Spleen (tissue), 11 donors: ENCODE data around the gene DAB2IP. TPM values are rescaled to one million over a fixed set of nuclear protein-coding genes. Genes with fewer than 3 reads are reported as not detected.
A peak's percentile ranks its signal among the peaks of the same experiment; 100 is the strongest.

Experiments used
- DNase-seq: peaks from one replicate; pipeline ENCODE4 v3.0.0-alpha.2; 2020
- H3K27ac ChIP-seq, 8 donors: fragments of 200-600 bp; sonication (generic) in 7 of 8; 1 replicate in 4 of 8; 2 replicates in 4 of 8; pipeline versions ENCODE4 v1.5.0 to v1.8.0; 2016 to 2021; ENCODE audit warnings: inconsistent platforms in 4 of 8, mild to moderate bottlenecking in 4 of 8, moderate library complexity in 1 of 8
- H3K27me3 ChIP-seq, 7 donors: fragments of 200-600 bp; sonication (generic) in 6 of 7; replicated peaks in 1 of 7; 1 replicate in 4 of 7; 2 replicates in 3 of 7; pipeline versions ENCODE4 v1.5.0 to v1.8.0; 2016 to 2021; ENCODE audit warnings: inconsistent platforms in 3 of 7, mild to moderate bottlenecking in 1 of 7
- H3K36me3 ChIP-seq, 6 donors: fragments of 200-600 bp; sonication (generic) in 5 of 6; 1 replicate in 4 of 6; 2 replicates in 2 of 6; pipeline versions ENCODE4 v1.5.0 to v1.8.0; 2016 to 2021; ENCODE audit warnings: inconsistent platforms in 2 of 6
- H3K4me1 ChIP-seq, 6 donors: fragments of 200-600 bp; sonication (generic) in 5 of 6; 1 replicate in 3 of 6; 2 replicates in 3 of 6; pipeline versions ENCODE4 v1.5.0 to v1.8.0; 2016 to 2021; ENCODE audit warnings: inconsistent platforms in 3 of 6
- H3K4me3 ChIP-seq, 8 donors: fragments of 200-600 bp; sonication (generic) in 7 of 8; 1 replicate in 4 of 8; 2 replicates in 4 of 8; pipeline versions ENCODE4 v1.5.0 to v1.8.0; 2016 to 2021; ENCODE audit warnings: inconsistent platforms in 4 of 8, mild to moderate bottlenecking in 4 of 8, moderate library complexity in 2 of 8
- H3K9me3 ChIP-seq, 8 donors: fragments of 200-600 bp; sonication (generic) in 7 of 8; 1 replicate in 4 of 8; 2 replicates in 4 of 8; pipeline versions ENCODE4 v1.5.0 to v1.8.0; 2016 to 2021; ENCODE audit warnings: inconsistent platforms in 4 of 8
- POLR2A ChIP-seq, 3 donors: fragments of 450-650 bp; IDR thresholded peaks; one replicate each; pipeline ENCODE4 v1.5.1; 2017; ENCODE audit warnings: antibody characterized with exemption in 3 of 3, mild to moderate bottlenecking in 1 of 3
- POLR2AphosphoS5 ChIP-seq, 3 donors: sonication (generic); formaldehyde crosslinking; IDR thresholded peaks; one replicate each; pipeline ENCODE4 v1.5.1; 2017; ENCODE audit warnings: antibody characterized with exemption in 3 of 3
- WGBS, 5 donors: extraction: QIAGEN DNeasy Blood & Tissue Kit in 3 of 5; methylation state at CpG; one replicate each; pipeline versions ENCODE4 v1.1.5 to v1.1.7; 2013 to 2018; 5-methylcytosine and 5-hydroxymethylcytosine counted together
- intact Hi-C: fragments of 100-400 bp; cut with DNase I; formaldehyde crosslinking; loops from one replicate; pipeline ENCODE4 v1.15.0; 2023; ENCODE audit warnings: low total_unique reads
- polyA plus RNA-seq, 3 donors: library from polyadenylated mRNA; stranded (reverse); fragments of 200-250 nt; gene quantifications; one replicate each; pipeline ENCODE4 v1.2.1, GENCODE V29; 2013
- total RNA-seq, 7 donors: library from RNA; depleted of rRNA in 3 of 7; stranded (reverse); fragments of >200 nt in 3 of 7; fragmentation: NEBNext Ultra II Directional in 4 of 7; extraction: Animal tissue kit (Norgen Biotek cat#: 25700) in 4 of 7; gene quantifications; one replicate each; pipeline versions ENCODE4 v1.1.0 to v1.2.1, GENCODE V29; 2016 to 2021
- TF ChIP-seq, protein P1 (sequence below), 11 experiments: fragments of 200-600 bp in 7 of 11; fragments of 450-650 bp in 4 of 11; sonication (generic) in 4 of 11; IDR thresholded peaks in 8 of 11; conservative IDR thresholded peaks in 3 of 11; 1 replicate in 7 of 11; 2 replicates in 4 of 11; pipeline versions ENCODE4 v1.4.0 to v1.8.0; 2016 to 2021; ENCODE audit warnings: antibody characterized with exemption in 11 of 11, inconsistent platforms in 4 of 11, mild to moderate bottlenecking in 1 of 11
- donor health status: healthy with polysubstance abuse.
- donor health status: DM: no; HTN: no; CAD: no; lungs with moderate emphysema.
- donor health status: DM: no; HTN: no; CAD: no.
- donor health status: Bipolar disorder and iron deficiency.
- donor health status: healthy.
- donor health status: DM: no; HTN: no; CAD: no.
- donor health status: DM: yes; HTN: yes; CAD: no.

The DAB2IP gene
- total and polyA plus RNA-seq, 10 donors, result 5.0 to 83.0 (median 38.1) TPM

DNA sequence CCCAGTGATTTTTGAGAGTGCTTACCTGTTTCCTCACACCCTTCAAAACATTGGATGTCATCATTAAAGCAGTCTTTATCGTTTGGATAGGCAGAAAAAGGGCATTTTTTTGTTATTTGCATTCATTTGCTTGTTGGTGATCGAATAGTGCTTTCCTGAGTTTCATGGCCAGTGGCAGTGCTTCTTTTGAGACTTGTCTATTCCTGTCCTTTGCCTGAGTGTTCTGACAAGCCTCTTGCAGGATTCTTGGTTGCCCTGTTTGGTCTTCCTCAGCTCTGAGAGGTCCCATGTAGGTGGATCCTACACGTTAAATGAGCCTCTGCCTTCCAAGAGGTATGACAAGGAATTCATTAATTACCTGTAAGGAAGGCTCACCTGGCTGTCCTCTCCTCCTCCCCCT is 52.8 kb downstream of the DAB2IP start:
- intact Hi-C loops, result no loop called here
- Histone ChIP-seq H3K36me3 (no peaks in the 10 kb centered on the region), H3K4me1 (peaks cover 15 to 63% (median 42%) of the 10 kb centered on the region in 6 donors), H3K27me3 (peaks cover 0 to 40% (median 11%) of the 10 kb centered on the region in 7 donors), H3K9me3 (no peaks in the 10 kb centered on the region), H3K27ac (no peak overlapping the region), H3K4me3 (no peak overlapping the region)
- no peak for DNase-seq
- TF ChIP-seq POLR2A (IDR thresholded peaks at IDR 0.05) (no peak), POLR2AphosphoS5 (IDR thresholded peaks at IDR 0.05) (no peak)
- TF ChIP-seq, protein P1, sequence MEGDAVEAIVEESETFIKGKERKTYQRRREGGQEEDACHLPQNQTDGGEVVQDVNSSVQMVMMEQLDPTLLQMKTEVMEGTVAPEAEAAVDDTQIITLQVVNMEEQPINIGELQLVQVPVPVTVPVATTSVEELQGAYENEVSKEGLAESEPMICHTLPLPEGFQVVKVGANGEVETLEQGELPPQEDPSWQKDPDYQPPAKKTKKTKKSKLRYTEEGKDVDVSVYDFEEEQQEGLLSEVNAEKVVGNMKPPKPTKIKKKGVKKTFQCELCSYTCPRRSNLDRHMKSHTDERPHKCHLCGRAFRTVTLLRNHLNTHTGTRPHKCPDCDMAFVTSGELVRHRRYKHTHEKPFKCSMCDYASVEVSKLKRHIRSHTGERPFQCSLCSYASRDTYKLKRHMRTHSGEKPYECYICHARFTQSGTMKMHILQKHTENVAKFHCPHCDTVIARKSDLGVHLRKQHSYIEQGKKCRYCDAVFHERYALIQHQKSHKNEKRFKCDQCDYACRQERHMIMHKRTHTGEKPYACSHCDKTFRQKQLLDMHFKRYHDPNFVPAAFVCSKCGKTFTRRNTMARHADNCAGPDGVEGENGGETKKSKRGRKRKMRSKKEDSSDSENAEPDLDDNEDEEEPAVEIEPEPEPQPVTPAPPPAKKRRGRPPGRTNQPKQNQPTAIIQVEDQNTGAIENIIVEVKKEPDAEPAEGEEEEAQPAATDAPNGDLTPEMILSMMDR (IDR thresholded peaks at IDR 0.05 in 8 of 11, conservative IDR thresholded peaks at IDR 0.05 in 3 of 11), result no peak
- WGBS, 5 donors, result 64 to 93% (median 80%) methylated on average over 3 of the region's 3 CpGs

DNA sequence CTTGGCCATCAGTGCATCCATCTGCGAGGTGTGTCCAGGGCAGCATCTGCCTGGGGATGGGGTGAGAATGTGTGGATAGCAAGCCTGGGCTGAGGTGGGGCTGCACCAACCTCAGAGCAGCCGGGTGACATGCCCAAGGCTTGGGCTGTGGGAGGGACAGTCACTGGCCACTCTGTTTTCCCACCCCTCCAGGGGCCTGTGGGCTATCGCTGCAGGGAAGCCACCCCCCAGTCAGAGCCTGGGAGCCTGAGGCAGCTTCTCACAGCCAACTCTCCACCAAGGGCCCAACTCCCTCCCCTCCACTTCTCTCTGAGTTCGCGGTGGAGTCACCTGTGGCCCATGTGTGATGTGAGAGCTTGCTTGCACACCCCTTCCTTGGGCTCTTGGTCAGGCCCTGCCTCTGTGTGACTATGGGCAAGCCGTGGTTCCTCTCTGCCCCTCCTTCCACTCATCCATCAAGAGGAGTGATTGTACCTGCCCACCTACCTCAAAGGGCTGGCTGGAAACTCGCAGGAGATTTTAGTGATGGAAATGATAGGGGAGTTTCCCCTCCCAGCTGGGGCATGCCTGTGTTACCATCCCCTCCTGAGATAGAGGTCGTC is 54.8 kb downstream of the DAB2IP start:
- H3K9me3 ChIP-seq, result no peaks in the 10 kb centered on the region
- 82 to 87% (median 84%) methylated on average over 8 of the region's 8 CpGs for WGBS, 5 donors
- intact Hi-C loops, result no loop called here
- TF ChIP-seq POLR2AphosphoS5 (IDR thresholded peaks at IDR 0.05) (no peak), POLR2A (IDR thresholded peaks at IDR 0.05) (no peak)
- TF ChIP-seq, protein P1 (IDR thresholded peaks at IDR 0.05 in 8 of 11, conservative IDR thresholded peaks at IDR 0.05 in 3 of 11), result no peak
- no peak overlapping the region for H3K4me3 ChIP-seq
- peaks cover 0 to 50% (median 23%) of the 10 kb centered on the region in 6 donors for H3K4me1 ChIP-seq
- peak overlapping the region in 1 of 8 donors; percentile 79 for H3K27ac ChIP-seq
- H3K36me3 ChIP-seq, result no peaks in the 10 kb centered on the region
- DNase-seq, result no peak
- peaks cover 0 to 20% (median 0%) of the 10 kb centered on the region in 7 donors for H3K27me3 ChIP-seq

DNA sequence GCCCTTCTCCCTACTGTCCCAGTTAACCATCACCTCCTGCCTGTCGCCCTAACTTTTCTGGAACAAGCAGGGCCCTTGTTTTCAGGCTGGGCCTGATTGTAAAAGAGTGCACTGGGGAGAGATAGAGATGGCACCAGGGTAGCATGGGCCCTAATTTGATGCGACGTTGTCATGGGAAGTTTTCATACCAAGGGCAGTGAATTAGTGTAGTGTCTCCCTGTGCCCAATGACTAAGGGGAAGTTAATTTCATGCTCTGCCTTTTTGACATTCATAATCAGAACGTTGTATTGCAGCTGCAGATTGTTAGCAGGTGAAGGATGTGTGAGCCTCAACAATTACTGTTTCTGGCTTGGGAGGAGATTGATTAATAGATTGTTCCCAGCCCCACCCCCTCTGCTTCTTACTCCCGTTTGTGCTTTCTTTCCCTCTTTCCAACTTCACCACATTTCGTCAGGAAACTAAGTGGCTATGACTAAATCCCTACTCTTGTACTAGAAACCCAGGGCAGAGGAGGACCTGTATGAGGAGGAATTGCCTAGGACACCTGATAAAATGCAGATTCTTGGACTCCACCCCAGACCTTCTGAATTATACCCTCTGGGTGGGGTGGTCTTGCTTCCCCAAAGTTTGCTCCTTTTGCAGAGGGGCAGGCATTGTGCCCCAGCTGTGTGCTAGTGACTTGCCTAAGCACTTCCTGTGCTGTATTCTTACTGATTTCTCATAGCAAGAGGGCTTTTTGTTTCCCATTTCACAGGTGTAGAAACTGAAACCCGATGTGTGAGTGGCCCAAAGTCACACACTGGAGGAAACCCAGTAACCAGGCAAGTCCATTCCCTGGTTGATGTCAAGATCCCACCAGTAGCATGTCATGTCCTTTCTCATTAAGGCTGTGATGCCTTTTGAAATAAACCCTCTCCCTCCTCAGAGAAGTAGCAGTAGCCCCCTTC is 56.3 kb downstream of the DAB2IP start:
- DNase-seq, result no peak
- WGBS, 5 donors, result 48 to 63% (median 55%) methylated on average over 7 of the region's 7 CpGs
- H3K36me3 ChIP-seq, result no peaks in the 10 kb centered on the region
- H3K4me3 ChIP-seq, result no peak overlapping the region
- intact Hi-C loops, result no loop called here
- peak in 1 of 3 donors; percentile 13 for TF ChIP-seq POLR2AphosphoS5 (IDR thresholded peaks at IDR 0.05)
- TF ChIP-seq, protein P1 (IDR thresholded peaks at IDR 0.05 in 8 of 11, conservative IDR thresholded peaks at IDR 0.05 in 3 of 11), result no peak
- TF ChIP-seq POLR2A (IDR thresholded peaks at IDR 0.05), result no peak
- peaks cover 0 to 42% (median 21%) of the 10 kb centered on the region in 6 donors for H3K4me1 ChIP-seq
- peaks cover 0 to 6% (median 0%) of the 10 kb centered on the region in 7 donors for H3K27me3 ChIP-seq
- no peaks in the 10 kb centered on the region for H3K9me3 ChIP-seq
- H3K27ac ChIP-seq, result peak overlapping the region in 5 of 8 donors; percentile 17 to 79 (median 55)
